ENCODE data around the gene KIAA1210. TPM values are rescaled to one million over a fixed set of nuclear protein-coding genes. Genes with fewer than 3 reads are reported as not detected.

The KIAA1210 gene
- total RNA-seq, 4 donors from 2014 or later = 0.08 to 0.11 TPM; not detected in 2

- intact Hi-C loops (cut with DNase I; ENCODE audit: low total_unique reads) = no loop called here
- no peak for TF ChIP-seq CTCF (IDR thresholded peaks at IDR 0.05)
- no peak for TF ChIP-seq POLR2A (IDR thresholded peaks at IDR 0.05)
- H3K4me3 ChIP-seq (ENCODE audit: low read depth, poor library complexity, severe bottlenecking) = no peak overlapping the region
- no peak for DNase-seq (ENCODE audit: low spot score in 2 of 2)
- WGBS, 2 donors = 77 to 82% methylated on average over 1 of the region's 1 CpG
Measured at GRCh38 chrX:119069128-119069527, 58.5 kb downstream of the KIAA1210 start.

GRCh38 chrX:119067023-119067739 is 60.4 kb downstream of the KIAA1210 start:
- WGBS, 2 donors = 8 to 12% methylated on average over 7 of the region's 7 CpGs
- intact Hi-C loops (cut with DNase I; ENCODE audit: low total_unique reads) = no loop called here
- no peak overlapping the region for H3K4me3 ChIP-seq (ENCODE audit: low read depth, poor library complexity, severe bottlenecking)
- DNase-seq (ENCODE audit: low spot score in 2 of 2) = peak in 1 of 2 donors; percentile 23
- TF ChIP-seq POLR2A (IDR thresholded peaks at IDR 0.05) = no peak
- no peak for TF ChIP-seq CTCF (IDR thresholded peaks at IDR 0.05)

GRCh38 chrX:119063428-119063827 is 64.2 kb downstream of the KIAA1210 start:
- WGBS, 2 donors = 83 to 95% methylated on average over 7 of the region's 7 CpGs
- intact Hi-C loops (cut with DNase I; ENCODE audit: low total_unique reads) = no loop called here
- no peak for DNase-seq (ENCODE audit: low spot score in 2 of 2)
- H3K4me3 ChIP-seq (ENCODE audit: low read depth, poor library complexity, severe bottlenecking) = no peak overlapping the region
- TF ChIP-seq POLR2A (IDR thresholded peaks at IDR 0.05) (no peak), CTCF (IDR thresholded peaks at IDR 0.05) (no peak)

- 55 to 67% methylated on average over 6 of the region's 6 CpGs for WGBS, 2 donors
- no peak overlapping the region for H3K4me3 ChIP-seq (ENCODE audit: low read depth, poor library complexity, severe bottlenecking)
- no peak for DNase-seq (ENCODE audit: low spot score in 2 of 2)
- no peak for TF ChIP-seq CTCF (IDR thresholded peaks at IDR 0.05)
- TF ChIP-seq POLR2A (IDR thresholded peaks at IDR 0.05) = no peak
- intact Hi-C loops (cut with DNase I; ENCODE audit: low total_unique reads) = no loop called here
Measured at GRCh38 chrX:119062750-119063374, 64.8 kb downstream of the KIAA1210 start.

GRCh38 chrX:119055687-119056086 is 71.9 kb downstream of the KIAA1210 start:
- WGBS, 2 donors = 42 to 57% methylated on average over 2 of the region's 2 CpGs
- intact Hi-C loops (cut with DNase I; ENCODE audit: low total_unique reads) = no loop called here
- TF ChIP-seq POLR2A (IDR thresholded peaks at IDR 0.05) (no peak), CTCF (IDR thresholded peaks at IDR 0.05) (no peak)
- no peak overlapping the region for H3K4me3 ChIP-seq (ENCODE audit: low read depth, poor library complexity, severe bottlenecking)
- no peak for DNase-seq (ENCODE audit: low spot score in 2 of 2)
